HUES6 (cell line): ENCODE results near the gene MSH3.
A peak's percentile ranks its signal among the peaks of the same experiment; 100 is the strongest.

ENCODE experiments used
- H3K27ac ChIP-seq: 2 replicates; pipeline ENCODE4 v1.7.0; 2013; ENCODE audit warnings: low read depth, mild to moderate bottlenecking, low read length, inconsistent platforms
- H3K27me3 ChIP-seq: 2 replicates; pipeline ENCODE4 v1.6.1; 2013; ENCODE audit warnings: low read length; ENCODE audit not compliant: control insufficient read depth, insufficient read depth
- H3K36me3 ChIP-seq: 2 replicates; pipeline ENCODE4 v1.6.1; 2013; ENCODE audit warnings: low read length; ENCODE audit not compliant: control insufficient read depth, insufficient read depth
- H3K4me1 ChIP-seq: 2 replicates; pipeline ENCODE4 v1.6.1; 2013; ENCODE audit warnings: low read length; ENCODE audit not compliant: control insufficient read depth, insufficient read depth
- H3K4me3 ChIP-seq: 2 replicates; pipeline ENCODE4 v1.5.1; 2013; ENCODE audit warnings: low read depth, low read length
- H3K9ac ChIP-seq: one replicate; pipeline ENCODE4 v1.6.1; 2013; ENCODE audit warnings: mild to moderate bottlenecking, low read length
- H3K9me3 ChIP-seq: 2 replicates; pipeline ENCODE4 v1.6.1; 2013; ENCODE audit warnings: low read depth, low read length; ENCODE audit not compliant: control insufficient read depth, insufficient read depth

Gene MSH3

DNA sequence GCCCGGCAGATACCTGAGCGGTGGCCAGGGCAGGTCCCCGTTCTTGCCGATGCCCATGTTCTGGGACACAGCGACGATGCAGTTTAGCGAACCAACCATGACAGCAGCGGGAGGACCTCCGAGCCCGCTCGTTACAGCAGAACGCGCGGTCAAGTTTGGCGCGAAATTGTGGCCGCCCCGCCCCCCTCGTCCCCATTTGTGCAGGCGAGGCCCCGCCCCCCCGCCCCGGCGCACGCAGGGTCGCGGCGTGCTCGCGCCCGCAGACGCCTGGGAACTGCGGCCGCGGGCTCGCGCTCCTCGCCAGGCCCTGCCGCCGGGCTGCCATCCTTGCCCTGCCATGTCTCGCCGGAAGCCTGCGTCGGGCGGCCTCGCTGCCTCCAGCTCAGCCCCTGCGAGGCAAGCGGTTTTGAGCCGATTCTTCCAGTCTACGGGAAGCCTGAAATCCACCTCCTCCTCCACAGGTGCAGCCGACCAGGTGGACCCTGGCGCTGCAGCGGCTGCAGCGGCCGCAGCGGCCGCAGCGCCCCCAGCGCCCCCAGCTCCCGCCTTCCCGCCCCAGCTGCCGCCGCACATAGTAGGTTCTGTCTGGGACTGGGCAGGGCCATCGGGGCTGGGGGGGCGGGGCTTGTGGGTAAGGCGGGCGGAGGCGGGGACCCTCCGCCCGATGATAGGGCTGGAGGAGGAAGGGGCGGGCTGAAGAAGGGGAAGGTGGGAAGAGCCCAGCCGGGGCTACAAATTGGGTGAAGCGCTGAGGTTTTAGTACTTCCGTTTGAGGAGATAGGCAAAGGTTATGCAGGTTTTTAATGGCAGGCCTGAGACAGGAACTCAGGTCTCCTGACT is at the start of gene MSH3, which contains the start of gene DHFR:
MSH3 (plus strand) TSS at position 262 of the 840 bp plus-strand sequence; CDS start at position 338, 76 bp downstream.
DHFR (minus strand) TSS at position 593 of the 840 bp plus-strand sequence; CDS start at position 99, 494 bp downstream.
- Histone ChIP-seq H3K9ac (peak within 1 kb of the TSS; percentile 97), H3K27ac (peak within 1 kb of the TSS; percentile 95), H3K36me3 (peaks cover 19% of the 10 kb centered on the region), H3K9me3 (no peaks in the 10 kb centered on the region), H3K4me3 (peak within 1 kb of the TSS; percentile 92), H3K4me1 (peaks cover 22% of the 10 kb centered on the region), H3K27me3 (no peaks in the 10 kb centered on the region)

DNA sequence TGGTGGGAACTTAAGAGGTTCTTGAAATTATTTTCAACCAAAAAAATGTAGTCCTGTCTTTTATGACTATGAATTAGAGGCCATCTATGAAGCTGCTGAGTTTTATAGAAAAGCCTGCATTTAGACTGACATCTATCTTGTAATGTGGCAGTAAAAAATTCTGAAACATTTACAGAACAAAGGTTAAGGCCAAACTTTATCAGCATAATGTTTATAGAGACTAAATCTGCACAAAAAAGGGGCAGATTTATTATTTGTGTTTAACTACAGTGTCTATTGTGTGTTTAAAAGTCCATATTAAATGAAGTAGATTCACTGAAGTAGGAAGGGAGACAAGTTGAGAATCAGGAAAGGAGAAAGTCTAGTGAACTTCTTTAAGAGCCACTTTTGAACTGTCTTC is 47.1 kb upstream of the MSH3 start:
- no peaks in the 10 kb centered on the region for H3K36me3 ChIP-seq
- H3K4me3 ChIP-seq: no peak overlapping the region
- no peaks in the 10 kb centered on the region for H3K27me3 ChIP-seq
- H3K4me1 ChIP-seq: no peaks in the 10 kb centered on the region
- H3K27ac ChIP-seq: no peak overlapping the region
- no peak overlapping the region for H3K9ac ChIP-seq
- peaks cover 3% of the 10 kb centered on the region; the same call in 1 of the 2 replicates for H3K9me3 ChIP-seq

DNA sequence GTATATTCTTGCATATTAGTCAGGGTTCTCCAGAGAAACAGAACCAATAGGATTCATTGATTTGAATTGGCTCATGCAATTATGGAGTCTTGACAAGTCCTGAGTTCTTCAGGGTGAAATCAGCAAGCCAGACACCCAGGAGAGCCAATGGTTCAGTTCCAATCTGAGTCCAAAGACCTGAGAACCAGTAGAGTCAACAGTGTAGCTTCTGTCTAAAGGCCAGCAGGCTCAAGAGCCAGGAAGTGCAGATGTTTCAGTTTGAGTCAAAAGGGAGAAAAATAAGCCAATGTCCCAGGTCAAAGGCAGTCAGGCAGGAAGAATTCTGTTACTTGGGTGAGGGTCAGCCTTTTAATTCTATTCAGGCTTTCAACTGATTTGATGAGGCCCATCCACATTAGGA is 46.6 kb upstream of the MSH3 start:
- Histone ChIP-seq H3K4me1 (no peaks in the 10 kb centered on the region), H3K27me3 (no peaks in the 10 kb centered on the region), H3K27ac (no peak overlapping the region), H3K4me3 (no peak overlapping the region), H3K9ac (no peak overlapping the region), H3K9me3 (peaks cover 3% of the 10 kb centered on the region; the same call in 1 of the 2 replicates), H3K36me3 (no peaks in the 10 kb centered on the region)

DNA sequence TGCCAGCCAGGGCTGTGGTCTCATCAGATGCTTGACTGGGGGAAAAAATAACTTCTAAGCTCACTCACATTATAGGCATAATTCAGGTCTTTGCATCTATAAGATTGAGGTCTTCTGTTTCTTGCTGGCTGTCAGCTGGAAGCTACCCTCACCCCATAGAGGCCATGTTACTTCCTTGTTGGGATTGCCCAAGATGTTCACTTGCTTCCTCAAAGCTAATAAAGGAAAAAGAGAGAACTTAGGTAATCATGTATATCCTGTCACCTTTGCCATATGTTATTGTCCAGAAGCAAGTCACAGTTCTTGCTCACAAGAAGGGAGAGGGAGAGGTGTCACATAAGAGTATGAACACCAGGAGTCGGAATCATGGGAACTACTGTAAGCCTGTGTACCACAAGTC is 45.7 kb upstream of the MSH3 start:
- Histone ChIP-seq H3K4me1 (no peaks in the 10 kb centered on the region), H3K27me3 (no peaks in the 10 kb centered on the region), H3K27ac (no peak overlapping the region), H3K9ac (no peak overlapping the region), H3K4me3 (no peak overlapping the region), H3K9me3 (peaks cover 3% of the 10 kb centered on the region; the same call in 1 of the 2 replicates), H3K36me3 (no peaks in the 10 kb centered on the region)

DNA sequence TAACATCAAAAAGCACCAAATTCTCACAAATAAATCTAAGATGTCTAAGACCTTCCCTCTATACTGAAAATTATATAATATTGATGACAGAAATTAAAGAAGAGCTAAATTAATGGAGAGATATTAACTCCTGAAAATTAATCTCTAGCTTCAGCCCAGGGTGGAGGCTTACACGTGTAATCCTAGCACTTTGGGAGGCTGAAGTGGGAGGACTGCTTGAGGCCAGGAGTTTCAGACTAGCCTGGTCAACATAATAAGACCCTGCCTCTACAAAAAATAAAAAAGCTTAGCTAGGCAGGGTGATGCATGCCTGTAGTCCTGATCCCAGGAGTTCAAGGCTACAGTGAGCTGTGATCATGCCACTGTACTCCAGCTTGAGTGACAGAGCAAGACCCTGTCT is 44.8 kb upstream of the MSH3 start:
- Histone ChIP-seq H3K9me3 (peaks cover 3% of the 10 kb centered on the region; the same call in 1 of the 2 replicates), H3K4me3 (no peak overlapping the region), H3K36me3 (no peaks in the 10 kb centered on the region), H3K27me3 (no peaks in the 10 kb centered on the region), H3K4me1 (no peaks in the 10 kb centered on the region), H3K9ac (no peak overlapping the region), H3K27ac (no peak overlapping the region)

DNA sequence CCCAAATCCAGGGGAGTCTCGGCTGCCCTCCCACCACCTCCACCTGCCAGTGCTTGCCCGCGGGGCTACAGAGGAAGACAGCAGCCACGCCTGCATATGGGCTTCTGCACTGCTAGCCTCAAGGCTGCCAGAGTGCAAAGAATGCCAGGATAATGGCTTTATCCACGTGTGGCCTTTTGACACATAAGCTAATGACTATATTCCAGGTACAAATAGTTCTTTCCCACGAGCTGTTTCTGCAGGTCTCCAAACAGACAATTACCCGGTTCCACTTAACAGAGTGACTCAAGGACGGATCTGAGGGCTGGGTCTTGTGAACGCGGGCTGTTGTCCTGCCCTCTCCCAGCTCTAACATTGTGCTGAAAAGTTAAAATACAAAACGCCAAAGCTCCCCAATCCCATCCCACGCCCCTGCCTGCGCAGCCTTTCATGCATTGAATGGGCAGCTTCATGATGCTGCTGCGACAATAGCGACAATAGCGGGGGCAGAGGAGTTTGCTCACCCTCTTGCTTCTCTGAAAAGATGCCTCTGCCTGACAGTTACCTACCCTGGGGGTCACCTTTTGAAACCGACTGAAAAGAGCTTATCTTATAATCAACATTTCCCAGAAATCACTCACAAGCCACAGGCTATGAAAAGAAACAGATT is 39.1 kb upstream of the MSH3 start:
- no peak overlapping the region for H3K9ac ChIP-seq
- H3K36me3 ChIP-seq: no peaks in the 10 kb centered on the region
- no peaks in the 10 kb centered on the region for H3K27me3 ChIP-seq
- H3K9me3 ChIP-seq: peaks cover 3% of the 10 kb centered on the region; the same call in 1 of the 2 replicates
- H3K4me1 ChIP-seq: no peaks in the 10 kb centered on the region
- H3K27ac ChIP-seq: no peak overlapping the region
- no peak overlapping the region for H3K4me3 ChIP-seq

DNA sequence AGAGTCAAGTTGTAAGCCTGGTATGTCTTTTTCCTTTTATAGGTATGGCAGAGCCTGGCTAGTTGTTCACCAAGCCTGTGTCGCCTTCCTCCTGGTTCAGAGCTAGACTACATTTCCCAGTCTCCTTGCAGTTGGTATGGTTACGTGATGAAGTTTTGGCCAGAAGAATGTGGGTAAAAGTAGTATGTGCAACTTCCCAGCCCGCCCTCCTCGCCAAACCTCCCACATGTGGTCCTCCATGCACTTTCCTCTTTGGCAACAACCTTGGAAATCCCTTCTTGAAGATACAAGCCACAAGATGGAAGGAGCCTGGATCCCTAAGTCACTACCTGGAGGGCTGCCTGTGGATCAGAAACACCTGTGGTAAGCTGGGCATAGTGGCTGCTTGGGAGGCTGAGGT is 36.0 kb upstream of the MSH3 start:
- Histone ChIP-seq H3K9me3 (no peaks in the 10 kb centered on the region), H3K4me3 (no peak overlapping the region), H3K9ac (no peak overlapping the region), H3K27me3 (no peaks in the 10 kb centered on the region), H3K4me1 (no peaks in the 10 kb centered on the region), H3K36me3 (no peaks in the 10 kb centered on the region), H3K27ac (no peak overlapping the region)

DNA sequence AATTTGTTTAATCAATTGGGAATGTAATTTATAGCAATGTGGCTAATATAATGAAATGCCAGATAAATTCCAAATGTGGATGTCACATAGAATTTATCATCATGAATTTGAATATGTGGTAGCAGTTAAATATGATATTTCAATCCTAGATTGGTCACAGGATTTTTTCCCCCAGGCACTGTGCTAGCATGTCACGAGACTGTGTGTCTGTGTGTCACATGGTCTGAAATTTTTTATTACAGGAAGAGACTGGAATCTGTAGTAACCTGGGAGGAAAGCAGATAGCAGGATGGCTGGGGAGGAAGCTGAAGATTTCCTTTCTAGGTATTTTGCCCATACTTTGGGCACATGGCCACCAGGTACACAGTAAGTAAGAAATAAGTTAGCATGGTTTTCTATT is 35.4 kb upstream of the MSH3 start:
- Histone ChIP-seq H3K27me3 (no peaks in the 10 kb centered on the region), H3K27ac (no peak overlapping the region), H3K4me3 (no peak overlapping the region), H3K36me3 (no peaks in the 10 kb centered on the region), H3K9me3 (no peaks in the 10 kb centered on the region), H3K9ac (no peak overlapping the region), H3K4me1 (no peaks in the 10 kb centered on the region)

DNA sequence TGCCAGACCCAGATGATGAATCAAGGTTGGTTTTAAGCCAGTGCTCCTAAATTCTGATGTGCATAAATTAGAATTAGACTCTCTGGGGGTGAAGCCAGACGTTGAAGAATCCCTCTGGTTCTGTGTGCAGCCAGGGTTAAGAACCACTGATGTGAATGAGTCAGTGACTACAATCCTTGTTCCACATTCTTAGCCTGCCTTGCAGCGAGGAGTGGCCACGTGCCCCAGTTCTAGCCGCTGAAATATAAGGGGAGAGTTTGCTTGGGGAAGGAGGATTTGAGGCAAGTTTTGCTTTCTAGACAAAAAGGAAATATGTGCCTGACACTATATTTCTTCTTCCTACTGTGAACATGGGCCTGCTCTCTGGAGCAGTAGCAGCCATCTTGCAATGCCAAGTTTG is 34.2 kb upstream of the MSH3 start:
- H3K9me3 ChIP-seq: no peaks in the 10 kb centered on the region
- H3K27me3 ChIP-seq: no peaks in the 10 kb centered on the region
- no peak overlapping the region for H3K4me3 ChIP-seq
- H3K27ac ChIP-seq: no peak overlapping the region
- no peak overlapping the region for H3K9ac ChIP-seq
- H3K4me1 ChIP-seq: no peaks in the 10 kb centered on the region
- H3K36me3 ChIP-seq: no peaks in the 10 kb centered on the region

DNA sequence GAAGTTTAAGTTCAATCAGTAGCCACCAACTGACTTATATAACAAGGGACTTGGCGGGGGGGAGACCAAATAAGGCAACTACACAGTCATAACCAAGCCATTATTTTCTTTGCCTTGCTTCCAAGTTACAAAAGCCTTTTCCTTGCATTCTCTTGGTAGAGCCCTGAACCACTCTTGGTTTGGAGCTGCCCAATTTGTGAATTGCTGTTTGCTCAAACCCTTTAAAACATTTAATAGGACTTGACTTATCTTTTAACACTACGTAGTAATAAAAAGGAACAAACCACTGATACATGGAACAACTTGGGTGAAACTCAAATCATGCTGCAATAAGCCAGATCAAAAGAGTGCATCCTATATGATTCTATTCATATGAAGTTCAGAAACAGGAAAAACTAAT is 31.7 kb upstream of the MSH3 start:
- H3K4me3 ChIP-seq: no peak overlapping the region
- no peak overlapping the region for H3K9ac ChIP-seq
- H3K4me1 ChIP-seq: no peaks in the 10 kb centered on the region
- no peaks in the 10 kb centered on the region for H3K9me3 ChIP-seq
- no peak overlapping the region for H3K27ac ChIP-seq
- no peaks in the 10 kb centered on the region for H3K27me3 ChIP-seq
- H3K36me3 ChIP-seq: no peaks in the 10 kb centered on the region; the same call in none of the 2 replicates

DNA sequence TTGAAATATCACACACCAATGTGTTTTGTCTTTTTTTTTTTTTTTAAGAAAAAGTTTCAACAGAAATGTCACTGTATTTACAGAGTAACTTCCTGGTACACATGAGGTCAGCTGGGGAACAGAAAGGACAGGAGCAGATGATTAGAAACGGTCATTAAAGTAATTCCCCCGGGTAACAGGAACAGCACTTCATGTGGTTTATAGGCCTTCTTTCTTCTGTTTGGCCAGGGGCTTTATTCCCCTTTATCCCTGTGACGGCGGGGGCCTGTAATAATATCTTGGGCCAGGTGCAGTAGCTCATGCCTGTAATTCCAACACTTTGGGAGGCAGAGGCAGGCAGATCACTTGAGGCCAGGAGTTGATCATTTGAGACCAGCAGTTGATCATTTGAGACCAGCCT is 30.5 kb upstream of the MSH3 start:
- H3K27ac ChIP-seq: no peak overlapping the region
- H3K9ac ChIP-seq: no peak overlapping the region
- no peak overlapping the region for H3K4me3 ChIP-seq
- no peaks in the 10 kb centered on the region for H3K9me3 ChIP-seq
- H3K4me1 ChIP-seq: no peaks in the 10 kb centered on the region
- peaks cover under 1% of the 10 kb centered on the region for H3K36me3 ChIP-seq
- H3K27me3 ChIP-seq: no peaks in the 10 kb centered on the region
